Liver (tissue), 3 donors: ENCODE results near the gene TMEM50B.

Source experiments
- ATF3 ChIP-seq: IDR thresholded peaks from 2 replicates; pipeline ENCODE4 v1.6.1; 2016; ENCODE audit warnings: antibody characterized with exemption
- EGR1 ChIP-seq, 2 donors: IDR thresholded peaks; 2 replicates each; pipeline ENCODE4 v1.6.1; 2016 to 2018; ENCODE audit warnings: antibody characterized with exemption in 2 of 2, low read depth in 2 of 2
- GABPA ChIP-seq, 2 donors: IDR thresholded peaks in 1 of 2; conservative IDR thresholded peaks in 1 of 2; 2 replicates each; pipeline ENCODE4 v1.6.1; 2016; ENCODE audit warnings: antibody characterized with exemption in 2 of 2, mild to moderate bottlenecking in 1 of 2, moderate library complexity in 1 of 2
- JUND ChIP-seq, 2 donors: IDR thresholded peaks; 2 replicates each; pipeline ENCODE4 v1.6.1; 2016; ENCODE audit warnings: antibody characterized with exemption in 2 of 2
- MAX ChIP-seq: IDR thresholded peaks from 2 replicates; pipeline ENCODE4 v1.6.1; 2016; ENCODE audit warnings: antibody characterized with exemption
- RAD21 ChIP-seq, 2 donors: IDR thresholded peaks; 2 replicates each; pipeline ENCODE4 v1.6.1; 2016; ENCODE audit warnings: antibody characterized with exemption in 2 of 2, mild to moderate bottlenecking in 2 of 2
- RXRA ChIP-seq, 2 donors: IDR thresholded peaks; 2 replicates each; pipeline ENCODE4 v1.6.1; 2017 to 2018; ENCODE audit warnings: antibody characterized with exemption in 2 of 2, mild to moderate bottlenecking in 1 of 2
- TF ChIP-seq, protein P1 (sequence below): fragments of 150-350 bp; IDR thresholded peaks from 2 replicates; pipeline ENCODE4 v1.5.1; 2017; ENCODE audit warnings: improper control_type of control experiment, low read depth, low read length; ENCODE audit not compliant: missing input control
- donor health status: healthy.
- donor health status: healthy.

GRCh38 chr21:33451634-33452071 lies 28.1 kb downstream of the TMEM50B start:
- TF ChIP-seq, protein P1, sequence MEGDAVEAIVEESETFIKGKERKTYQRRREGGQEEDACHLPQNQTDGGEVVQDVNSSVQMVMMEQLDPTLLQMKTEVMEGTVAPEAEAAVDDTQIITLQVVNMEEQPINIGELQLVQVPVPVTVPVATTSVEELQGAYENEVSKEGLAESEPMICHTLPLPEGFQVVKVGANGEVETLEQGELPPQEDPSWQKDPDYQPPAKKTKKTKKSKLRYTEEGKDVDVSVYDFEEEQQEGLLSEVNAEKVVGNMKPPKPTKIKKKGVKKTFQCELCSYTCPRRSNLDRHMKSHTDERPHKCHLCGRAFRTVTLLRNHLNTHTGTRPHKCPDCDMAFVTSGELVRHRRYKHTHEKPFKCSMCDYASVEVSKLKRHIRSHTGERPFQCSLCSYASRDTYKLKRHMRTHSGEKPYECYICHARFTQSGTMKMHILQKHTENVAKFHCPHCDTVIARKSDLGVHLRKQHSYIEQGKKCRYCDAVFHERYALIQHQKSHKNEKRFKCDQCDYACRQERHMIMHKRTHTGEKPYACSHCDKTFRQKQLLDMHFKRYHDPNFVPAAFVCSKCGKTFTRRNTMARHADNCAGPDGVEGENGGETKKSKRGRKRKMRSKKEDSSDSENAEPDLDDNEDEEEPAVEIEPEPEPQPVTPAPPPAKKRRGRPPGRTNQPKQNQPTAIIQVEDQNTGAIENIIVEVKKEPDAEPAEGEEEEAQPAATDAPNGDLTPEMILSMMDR = no peak
- TF ChIP-seq ATF3 (no peak), RXRA (IDR thresholded peaks at IDR 0.05) (no peak), MAX (no peak), JUND (IDR thresholded peaks at IDR 0.05) (no peak), GABPA (IDR thresholded peaks at IDR 0.05 in 1 of 2, conservative IDR thresholded peaks at IDR 0.05 in 1 of 2) (no peak), RAD21 (IDR thresholded peaks at IDR 0.05) (no peak), EGR1 (IDR thresholded peaks at IDR 0.05; ENCODE audit: low read depth in 2 of 2) (no peak)
